Vagina (tissue), 2 donors: ENCODE measurements around the gene PIK3C2B.

Source experiments
- POLR2A ChIP-seq, 2 donors: fragments of 450-650 bp; IDR thresholded peaks; one replicate each; pipeline ENCODE4 v1.6.1; 2017; ENCODE audit warnings: antibody characterized with exemption in 2 of 2, mild to moderate bottlenecking in 2 of 2, moderate library complexity in 2 of 2
- POLR2AphosphoS5 ChIP-seq, 2 donors: sonication (generic); formaldehyde crosslinking; IDR thresholded peaks; one replicate each; pipeline ENCODE4 v1.9.0; 2017; ENCODE audit warnings: antibody characterized with exemption in 2 of 2, mild to moderate bottlenecking in 2 of 2, low read depth in 1 of 2; ENCODE audit not compliant: insufficient read depth in 1 of 2
- TF ChIP-seq, protein P1 (sequence below), 3 experiments: fragments of 450-650 bp in 2 of 3; fragments of 200-600 bp in 1 of 3; sonication (generic) in 1 of 3; IDR thresholded peaks; one replicate each; pipeline ENCODE4 v1.5.1; 2017 to 2019; ENCODE audit warnings: antibody characterized with exemption in 3 of 3, mild to moderate bottlenecking in 2 of 3, moderate library complexity in 2 of 3

DNA sequence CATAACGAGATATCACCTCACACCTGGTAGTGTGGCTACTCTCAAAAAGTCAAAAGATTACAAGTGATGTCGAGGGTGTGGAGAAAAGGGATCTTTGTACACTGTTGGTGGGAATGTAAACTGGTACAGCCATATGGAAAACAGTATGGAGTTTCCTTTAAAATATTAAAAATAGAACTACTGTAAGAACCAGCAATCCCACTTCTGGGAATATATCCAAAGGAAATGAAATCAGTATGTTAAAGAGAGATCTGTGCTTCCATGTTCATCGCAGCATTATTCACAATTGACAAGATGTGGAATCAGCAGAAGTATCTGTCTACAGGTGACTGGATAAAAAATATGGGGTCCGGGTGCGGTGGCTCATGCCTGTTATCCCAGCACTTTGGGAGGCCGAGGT is 7.6 kb upstream of the PIK3C2B start:
- TF ChIP-seq, protein P1, sequence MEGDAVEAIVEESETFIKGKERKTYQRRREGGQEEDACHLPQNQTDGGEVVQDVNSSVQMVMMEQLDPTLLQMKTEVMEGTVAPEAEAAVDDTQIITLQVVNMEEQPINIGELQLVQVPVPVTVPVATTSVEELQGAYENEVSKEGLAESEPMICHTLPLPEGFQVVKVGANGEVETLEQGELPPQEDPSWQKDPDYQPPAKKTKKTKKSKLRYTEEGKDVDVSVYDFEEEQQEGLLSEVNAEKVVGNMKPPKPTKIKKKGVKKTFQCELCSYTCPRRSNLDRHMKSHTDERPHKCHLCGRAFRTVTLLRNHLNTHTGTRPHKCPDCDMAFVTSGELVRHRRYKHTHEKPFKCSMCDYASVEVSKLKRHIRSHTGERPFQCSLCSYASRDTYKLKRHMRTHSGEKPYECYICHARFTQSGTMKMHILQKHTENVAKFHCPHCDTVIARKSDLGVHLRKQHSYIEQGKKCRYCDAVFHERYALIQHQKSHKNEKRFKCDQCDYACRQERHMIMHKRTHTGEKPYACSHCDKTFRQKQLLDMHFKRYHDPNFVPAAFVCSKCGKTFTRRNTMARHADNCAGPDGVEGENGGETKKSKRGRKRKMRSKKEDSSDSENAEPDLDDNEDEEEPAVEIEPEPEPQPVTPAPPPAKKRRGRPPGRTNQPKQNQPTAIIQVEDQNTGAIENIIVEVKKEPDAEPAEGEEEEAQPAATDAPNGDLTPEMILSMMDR (IDR thresholded peaks at IDR 0.05): no peak
- TF ChIP-seq POLR2A (IDR thresholded peaks at IDR 0.05): no peak
- no peak for TF ChIP-seq POLR2AphosphoS5 (IDR thresholded peaks at IDR 0.05; ENCODE audit: insufficient read depth in 1 of 2, low read depth in 1 of 2)
